ENCODE measurements around the gene PTPRN.

DNA sequence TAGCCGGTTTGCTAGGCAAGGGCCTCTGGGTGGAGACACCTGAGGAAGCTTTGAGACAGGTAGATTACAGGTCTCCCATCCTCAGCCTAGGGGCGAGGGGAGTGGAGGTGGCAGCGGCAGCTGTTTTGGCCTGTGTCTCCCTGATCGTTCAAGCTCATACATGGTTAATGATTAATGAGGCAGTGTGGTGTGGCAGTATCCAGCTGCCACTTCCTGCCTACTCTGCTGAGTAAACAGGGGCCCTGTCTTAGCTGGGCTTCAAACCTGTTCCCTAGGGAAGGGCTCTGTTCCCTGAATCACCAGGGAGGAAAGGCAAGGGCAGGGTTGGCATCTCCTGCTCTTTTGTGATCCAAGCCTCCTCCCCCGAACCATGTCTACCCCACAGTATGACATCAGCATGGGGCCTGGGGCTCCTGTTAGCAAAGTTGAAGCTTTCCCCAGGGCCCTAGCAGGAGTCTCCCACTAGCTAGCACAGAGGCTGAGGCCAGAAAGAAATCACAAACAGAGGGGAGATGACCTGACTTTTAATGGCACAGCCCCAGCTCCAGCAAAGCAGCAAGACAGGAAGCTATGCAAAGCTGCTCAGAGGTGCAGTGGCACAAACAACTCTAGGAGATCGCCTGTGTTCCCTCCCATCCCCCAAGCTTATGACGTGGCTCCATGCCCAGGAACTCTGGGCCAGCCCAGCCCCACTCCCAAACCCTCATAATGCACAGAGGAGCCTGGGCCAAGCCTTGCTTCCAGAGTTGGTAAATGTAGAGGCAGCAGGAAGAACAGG, 59.8 kb downstream of the PTPRN start:
- TF ChIP-seq EZH2 (IDR thresholded peaks at IDR 0.05): no peak
- no peak for TF ChIP-seq POLR2A (IDR thresholded peaks at IDR 0.05; ENCODE audit: borderline replicate concordance, extremely low read depth, insufficient read depth, insufficient read length)
- TF ChIP-seq CTCF (IDR thresholded peaks at IDR 0.05 in 2 of 3, conservative IDR thresholded peaks at IDR 0.05 in 1 of 3; ENCODE audit: borderline replicate concordance in 1 of 3, insufficient read depth in 1 of 3, low read depth in 2 of 3, low read length in 2 of 3): no peak
- no peak for TF ChIP-seq EGR1 (IDR thresholded peaks at IDR 0.05; ENCODE audit: low read depth)
- TF ChIP-seq, protein P1, sequence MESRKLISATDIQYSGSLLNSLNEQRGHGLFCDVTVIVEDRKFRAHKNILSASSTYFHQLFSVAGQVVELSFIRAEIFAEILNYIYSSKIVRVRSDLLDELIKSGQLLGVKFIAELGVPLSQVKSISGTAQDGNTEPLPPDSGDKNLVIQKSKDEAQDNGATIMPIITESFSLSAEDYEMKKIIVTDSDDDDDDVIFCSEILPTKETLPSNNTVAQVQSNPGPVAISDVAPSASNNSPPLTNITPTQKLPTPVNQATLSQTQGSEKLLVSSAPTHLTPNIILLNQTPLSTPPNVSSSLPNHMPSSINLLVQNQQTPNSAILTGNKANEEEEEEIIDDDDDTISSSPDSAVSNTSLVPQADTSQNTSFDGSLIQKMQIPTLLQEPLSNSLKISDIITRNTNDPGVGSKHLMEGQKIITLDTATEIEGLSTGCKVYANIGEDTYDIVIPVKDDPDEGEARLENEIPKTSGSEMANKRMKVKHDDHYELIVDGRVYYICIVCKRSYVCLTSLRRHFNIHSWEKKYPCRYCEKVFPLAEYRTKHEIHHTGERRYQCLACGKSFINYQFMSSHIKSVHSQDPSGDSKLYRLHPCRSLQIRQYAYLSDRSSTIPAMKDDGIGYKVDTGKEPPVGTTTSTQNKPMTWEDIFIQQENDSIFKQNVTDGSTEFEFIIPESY (IDR thresholded peaks at IDR 0.05; ENCODE audit: extremely low read depth, insufficient replicate concordance, low read length): no peak
- no peak; the same call in none of the 2 replicates for TF ChIP-seq POLR2AphosphoS5 (IDR thresholded peaks at IDR 0.05; ENCODE audit: low read depth, low read length)
- TF ChIP-seq SIN3A (IDR thresholded peaks at IDR 0.05; ENCODE audit: low read depth): no peak
- no peak for TF ChIP-seq RAD21 (IDR thresholded peaks at IDR 0.05; ENCODE audit: low read depth)
- no peak for TF ChIP-seq ZNF274 (IDR thresholded peaks at IDR 0.05; ENCODE audit: low read depth, low read length)
- TF ChIP-seq SP1 (IDR thresholded peaks at IDR 0.05; ENCODE audit: low read depth): no peak
- no peak for TF ChIP-seq FOSL1 (IDR thresholded peaks at IDR 0.05; ENCODE audit: low read depth)
- TF ChIP-seq EZH2phosphoT487 (IDR thresholded peaks at IDR 0.05; ENCODE audit: borderline replicate concordance): no peak

Data from HCT116 (cell line).